Upper lobe of left lung (tissue), 6 donors: ENCODE data around the gene RPS27L. TPM values are rescaled to one million over a fixed set of nuclear protein-coding genes. Genes with fewer than 3 reads are reported as not detected.

Source experiments
- ATAC-seq, 2 donors: fragments of 200-7000 bp; cut with Tn5 transposase; one replicate each; pipeline ENCODE4 v1.9.1; 2022; ENCODE audit warnings: mild to moderate bottlenecking in 2 of 2, moderate library complexity in 2 of 2; ENCODE audit not compliant: low FRiP score in 2 of 2
- DNase-seq, 2 donors: peaks; one replicate each; pipeline ENCODE4 v3.0.0-alpha.2; 2019 to 2020
- H3K27ac ChIP-seq, 4 donors: fragments of 200-600 bp; sonication (generic); one replicate each; pipeline ENCODE4 v1.5.1; 2016 to 2019
- H3K27me3 ChIP-seq, 4 donors: fragments of 200-600 bp; sonication (generic); one replicate each; pipeline ENCODE4 v1.5.1; 2017 to 2019
- H3K36me3 ChIP-seq, 4 donors: fragments of 200-600 bp; sonication (generic); one replicate each; pipeline ENCODE4 v1.5.1; 2016 to 2019
- H3K4me1 ChIP-seq, 4 donors: fragments of 200-600 bp; sonication (generic); one replicate each; pipeline ENCODE4 v1.5.1; 2018 to 2019
- H3K4me3 ChIP-seq, 4 donors: fragments of 200-600 bp; sonication (generic); one replicate each; pipeline ENCODE4 v1.5.1; 2017 to 2019; ENCODE audit warnings: mild to moderate bottlenecking in 2 of 4, moderate library complexity in 1 of 4
- H3K9me3 ChIP-seq, 4 donors: fragments of 200-600 bp; sonication (generic); one replicate each; pipeline ENCODE4 v1.5.1; 2018 to 2019
- EP300 ChIP-seq, 4 donors: sonication (generic); formaldehyde crosslinking; IDR thresholded peaks; one replicate each; pipeline ENCODE4 v1.5.1; 2017; ENCODE audit warnings: antibody characterized with exemption in 4 of 4, control low read depth in 2 of 4
- POLR2A ChIP-seq, 4 donors: fragments of 450-650 bp; IDR thresholded peaks; one replicate each; pipeline ENCODE4 v1.5.1; 2016 to 2017; ENCODE audit warnings: antibody characterized with exemption in 4 of 4, mild to moderate bottlenecking in 2 of 4
- POLR2AphosphoS5 ChIP-seq, 2 donors: sonication (generic); formaldehyde crosslinking; IDR thresholded peaks; one replicate each; pipeline ENCODE4 v1.5.1; 2017; ENCODE audit warnings: antibody characterized with exemption in 2 of 2
- WGBS, 2 donors: methylation state at CpG; one replicate each; pipeline ENCODE4 v1.1.5; 2017 to 2018; 5-methylcytosine and 5-hydroxymethylcytosine counted together
- total RNA-seq, 6 donors: library from RNA; depleted of rRNA in 4 of 6; stranded (reverse); fragments of >200 nt in 4 of 6; gene quantifications; one replicate each; pipeline versions ENCODE4 v1.1.0 to v1.2.1, GENCODE V29; 2016 to 2021
- TF ChIP-seq, protein P1 (sequence below), 6 experiments: fragments of 450-650 bp in 4 of 6; fragments of 200-600 bp in 2 of 6; sonication (generic) in 2 of 6; IDR thresholded peaks; one replicate each; pipeline ENCODE4 v1.5.1; 2016 to 2019; ENCODE audit warnings: antibody characterized with exemption in 6 of 6
- donor health status: DM: no; HTN: no; CAD: no; lungs with moderate emphysema.
- donor health status: DM: no; HTN: yes; CAD: no; lungs with severe emphysema.

Gene RPS27L
- total RNA-seq, 6 donors from 2014 or later = 30.3 to 165 (median 117) TPM

DNA sequence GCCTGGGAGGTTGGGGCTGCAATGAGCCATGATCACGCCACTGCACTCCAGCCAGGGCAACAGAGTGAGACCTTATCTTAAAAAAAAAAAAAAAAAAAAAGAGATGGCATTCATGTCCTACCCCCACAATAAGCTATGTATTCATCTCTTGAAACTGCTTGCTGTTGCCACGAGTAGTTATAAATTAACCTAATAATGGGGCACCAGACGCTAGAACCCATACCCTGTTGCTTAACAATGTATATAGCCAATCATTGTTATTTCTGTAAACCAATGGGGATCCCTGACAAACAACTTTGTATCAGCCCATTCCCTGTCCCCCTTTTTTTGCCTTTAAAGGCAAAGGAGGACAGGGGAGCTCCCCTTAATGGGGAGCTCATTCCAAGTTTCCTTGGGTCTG is 38.4 kb downstream of the RPS27L start:
- 73 to 85% methylated on average over 3 of the region's 3 CpGs for WGBS, 2 donors
- H3K9me3 ChIP-seq = peaks cover 0 to 13% (median 4%) of the 10 kb centered on the region in 4 donors

DNA sequence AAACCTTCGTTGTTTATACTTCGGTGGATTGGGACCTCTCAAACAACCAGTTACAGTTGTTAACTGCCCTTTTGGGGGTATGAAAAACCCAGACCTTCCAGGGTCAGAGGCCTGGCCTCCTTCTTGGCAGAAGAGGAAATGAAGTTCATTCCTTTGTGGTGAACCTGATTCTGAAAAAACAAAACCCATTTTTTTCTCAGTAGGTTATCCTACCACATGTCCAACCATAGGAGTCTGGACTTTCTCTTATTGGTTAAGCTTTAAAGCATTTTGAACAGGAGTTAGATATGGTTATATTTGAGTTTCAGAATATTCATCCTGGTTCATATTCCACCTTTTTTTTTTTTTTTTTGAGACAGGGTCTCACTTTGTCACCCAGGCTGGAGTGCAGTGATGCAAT is 42.8 kb downstream of the RPS27L start:
- 84 to 93% methylated on average over 2 of the region's 2 CpGs for WGBS, 2 donors
- H3K36me3 ChIP-seq = no peaks in the 10 kb centered on the region
- no peaks in the 10 kb centered on the region for H3K4me1 ChIP-seq
- H3K27ac ChIP-seq = no peak overlapping the region
- H3K4me3 ChIP-seq = no peak overlapping the region
- ATAC-seq (no peak), DNase-seq (no peak)
- peaks cover 0 to 6% (median 2%) of the 10 kb centered on the region in 4 donors for H3K9me3 ChIP-seq
- no peaks in the 10 kb centered on the region for H3K27me3 ChIP-seq
- TF ChIP-seq POLR2A (IDR thresholded peaks at IDR 0.05) (no peak), POLR2AphosphoS5 (IDR thresholded peaks at IDR 0.05) (no peak), EP300 (IDR thresholded peaks at IDR 0.05) (no peak)
- TF ChIP-seq, protein P1, sequence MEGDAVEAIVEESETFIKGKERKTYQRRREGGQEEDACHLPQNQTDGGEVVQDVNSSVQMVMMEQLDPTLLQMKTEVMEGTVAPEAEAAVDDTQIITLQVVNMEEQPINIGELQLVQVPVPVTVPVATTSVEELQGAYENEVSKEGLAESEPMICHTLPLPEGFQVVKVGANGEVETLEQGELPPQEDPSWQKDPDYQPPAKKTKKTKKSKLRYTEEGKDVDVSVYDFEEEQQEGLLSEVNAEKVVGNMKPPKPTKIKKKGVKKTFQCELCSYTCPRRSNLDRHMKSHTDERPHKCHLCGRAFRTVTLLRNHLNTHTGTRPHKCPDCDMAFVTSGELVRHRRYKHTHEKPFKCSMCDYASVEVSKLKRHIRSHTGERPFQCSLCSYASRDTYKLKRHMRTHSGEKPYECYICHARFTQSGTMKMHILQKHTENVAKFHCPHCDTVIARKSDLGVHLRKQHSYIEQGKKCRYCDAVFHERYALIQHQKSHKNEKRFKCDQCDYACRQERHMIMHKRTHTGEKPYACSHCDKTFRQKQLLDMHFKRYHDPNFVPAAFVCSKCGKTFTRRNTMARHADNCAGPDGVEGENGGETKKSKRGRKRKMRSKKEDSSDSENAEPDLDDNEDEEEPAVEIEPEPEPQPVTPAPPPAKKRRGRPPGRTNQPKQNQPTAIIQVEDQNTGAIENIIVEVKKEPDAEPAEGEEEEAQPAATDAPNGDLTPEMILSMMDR (IDR thresholded peaks at IDR 0.05) = no peak

More for the DNA sequence above, 38.4 kb downstream of the RPS27L start:
- TF ChIP-seq, protein P1 (IDR thresholded peaks at IDR 0.05) = no peak
- TF ChIP-seq EP300 (IDR thresholded peaks at IDR 0.05) (no peak), POLR2A (IDR thresholded peaks at IDR 0.05) (no peak), POLR2AphosphoS5 (IDR thresholded peaks at IDR 0.05) (no peak)
- Histone ChIP-seq H3K27me3 (no peaks in the 10 kb centered on the region), H3K4me1 (peaks cover 6 to 14% (median 9%) of the 10 kb centered on the region in 4 donors), H3K4me3 (no peak overlapping the region), H3K36me3 (no peaks in the 10 kb centered on the region), H3K27ac (no peak overlapping the region)
- ATAC-seq (no peak), DNase-seq (no peak)

DNA sequence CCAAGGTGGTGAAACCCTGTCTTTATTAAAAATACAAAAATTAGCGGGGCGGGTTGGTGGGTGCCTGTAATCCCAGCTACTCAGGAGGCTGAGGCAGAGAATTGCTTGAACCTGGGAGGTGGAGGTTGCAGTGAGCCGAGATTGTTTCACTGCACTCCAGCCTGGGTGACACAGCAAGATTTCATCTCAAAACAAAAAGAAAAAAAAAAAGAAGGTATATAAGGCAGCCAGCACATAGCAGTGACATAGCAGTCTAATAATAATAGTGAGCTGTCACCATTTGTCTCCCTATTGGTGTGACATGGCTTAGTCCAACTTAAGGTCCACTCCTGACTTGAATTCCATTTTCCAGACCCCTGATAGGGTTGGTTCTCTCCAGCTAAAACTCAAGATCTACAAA is 44.4 kb downstream of the RPS27L start:
- no peaks in the 10 kb centered on the region for H3K9me3 ChIP-seq
- no peak for TF ChIP-seq POLR2AphosphoS5 (IDR thresholded peaks at IDR 0.05)
- TF ChIP-seq EP300 (IDR thresholded peaks at IDR 0.05) = no peak
- no peak for TF ChIP-seq POLR2A (IDR thresholded peaks at IDR 0.05)
- TF ChIP-seq, protein P1 (IDR thresholded peaks at IDR 0.05) = no peak
- H3K4me3 ChIP-seq = no peak overlapping the region
- ATAC-seq = no peak
- H3K27ac ChIP-seq = no peak overlapping the region
- 86 to 96% methylated on average over 3 of the region's 3 CpGs for WGBS, 2 donors
- no peaks in the 10 kb centered on the region for H3K4me1 ChIP-seq
- DNase-seq = no peak
- no peaks in the 10 kb centered on the region for H3K36me3 ChIP-seq
- H3K27me3 ChIP-seq = no peaks in the 10 kb centered on the region

DNA sequence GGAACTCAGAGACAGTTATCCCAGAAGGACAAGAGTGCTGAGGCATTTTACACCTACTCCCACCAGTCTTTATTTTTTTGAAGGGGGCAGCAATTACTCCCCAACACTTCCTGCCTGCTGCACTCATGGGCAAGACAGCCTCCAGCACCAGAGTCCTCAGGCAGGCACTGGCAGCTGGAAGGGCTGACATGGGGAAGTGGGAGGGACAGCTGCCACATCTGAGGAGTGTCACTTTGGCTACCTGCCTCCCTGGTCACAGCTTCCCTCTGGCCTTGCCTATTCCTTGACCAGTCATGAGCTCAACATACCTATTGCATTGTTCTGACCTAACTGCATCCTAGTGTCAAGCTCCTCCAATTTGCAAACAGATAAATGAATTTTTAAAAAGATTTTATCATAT is 45.8 kb downstream of the RPS27L start:
- Histone ChIP-seq H3K27ac (no peak overlapping the region), H3K36me3 (no peaks in the 10 kb centered on the region), H3K27me3 (no peaks in the 10 kb centered on the region), H3K4me3 (no peak overlapping the region), H3K4me1 (no peaks in the 10 kb centered on the region), H3K9me3 (no peaks in the 10 kb centered on the region)
- TF ChIP-seq POLR2AphosphoS5 (IDR thresholded peaks at IDR 0.05) = no peak
- TF ChIP-seq POLR2A (IDR thresholded peaks at IDR 0.05) = no peak
- no peak for TF ChIP-seq EP300 (IDR thresholded peaks at IDR 0.05)
- TF ChIP-seq, protein P1 (IDR thresholded peaks at IDR 0.05) = no peak
- DNase-seq (no peak), ATAC-seq (no peak)

DNA sequence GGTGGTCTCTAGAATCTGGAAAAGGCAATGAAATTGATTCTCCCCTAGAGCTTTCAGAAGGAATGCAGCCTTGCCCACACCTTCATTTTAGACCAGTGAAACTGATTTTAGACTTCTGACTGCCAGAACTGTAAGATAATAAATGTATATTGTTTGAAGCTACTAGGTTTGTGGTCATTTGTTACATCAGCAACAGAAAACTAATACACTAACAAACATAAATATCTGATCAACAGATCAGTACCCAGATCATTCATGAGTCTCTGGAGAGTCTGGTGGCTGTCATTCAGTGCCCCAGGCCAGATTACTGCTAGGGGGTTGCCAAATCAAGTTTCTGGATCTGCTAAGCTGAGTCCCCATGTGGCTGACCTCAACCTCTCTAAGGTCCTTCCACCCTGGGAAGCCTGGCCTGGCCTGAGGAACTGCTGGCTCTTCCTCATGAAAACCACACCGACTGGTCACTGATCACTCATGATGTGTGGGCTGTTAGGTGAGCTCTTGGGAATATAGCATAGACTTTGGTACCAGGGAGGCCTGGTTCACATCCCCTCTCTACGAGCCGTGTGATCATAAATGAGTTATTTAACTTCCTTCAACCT is 46.8 kb downstream of the RPS27L start:
- DNase-seq = no peak
- H3K27ac ChIP-seq = no peak overlapping the region
- no peak for TF ChIP-seq POLR2AphosphoS5 (IDR thresholded peaks at IDR 0.05)
- TF ChIP-seq POLR2A (IDR thresholded peaks at IDR 0.05) = no peak
- TF ChIP-seq EP300 (IDR thresholded peaks at IDR 0.05) = no peak
- ATAC-seq = no peak
- no peaks in the 10 kb centered on the region for H3K4me1 ChIP-seq
- 91 to 96% methylated on average over 3 of the region's 3 CpGs for WGBS, 2 donors
- no peaks in the 10 kb centered on the region for H3K36me3 ChIP-seq
- H3K27me3 ChIP-seq = no peaks in the 10 kb centered on the region
- no peak overlapping the region for H3K4me3 ChIP-seq
- H3K9me3 ChIP-seq = no peaks in the 10 kb centered on the region
